ENCODE results near the gene B4GALNT1. TPM values are rescaled to one million over a fixed set of nuclear protein-coding genes. Genes with fewer than 3 reads are reported as not detected.

Gene B4GALNT1
- total RNA-seq, 1 donor from 2014 or later, result 0.69 TPM

DNA sequence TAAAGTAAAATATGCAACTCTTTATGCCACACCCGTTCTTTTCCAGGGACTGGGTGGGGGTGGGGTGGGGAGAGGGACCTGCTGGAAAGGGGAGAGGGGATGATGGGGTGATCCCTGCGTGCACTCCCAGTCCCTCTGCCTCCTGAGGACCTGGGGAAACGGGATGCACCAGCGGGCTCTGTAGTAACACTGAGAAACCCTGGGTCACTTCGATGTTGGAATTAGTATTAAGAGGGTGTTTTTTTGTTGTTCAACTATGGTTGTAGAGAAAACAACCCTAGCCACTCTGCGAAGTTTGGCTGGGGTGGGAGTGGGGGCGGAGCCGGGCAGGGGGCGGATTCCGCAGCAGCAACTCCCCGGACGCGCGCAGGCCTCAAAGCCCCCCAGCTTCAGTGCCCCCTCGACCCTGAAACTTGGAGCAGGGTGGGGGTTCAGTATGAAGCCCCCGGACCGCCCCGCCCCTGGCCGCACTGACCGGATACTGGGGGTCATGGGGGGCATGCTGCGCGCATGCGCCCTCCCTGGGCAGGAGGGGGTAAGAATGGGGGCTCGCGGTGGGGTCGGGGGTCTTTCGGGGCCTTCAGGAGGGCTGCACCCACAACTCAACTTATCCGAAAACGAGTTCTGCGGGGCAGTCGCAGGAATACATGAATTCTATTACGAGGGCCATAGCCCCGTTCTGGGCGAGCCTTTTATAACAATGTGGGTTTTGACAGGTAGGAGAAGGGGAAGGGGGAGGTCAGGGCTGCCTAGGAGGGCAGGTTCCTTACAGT lies 23.0 kb downstream of the B4GALNT1 start:
- TF ChIP-seq CTCF (conservative IDR thresholded peaks at IDR 0.05; ENCODE audit: low read depth, low read length), result no peak
- H3K4me3 ChIP-seq (ENCODE audit: low read depth, low read length), result no peak overlapping the region
- no peak for DNase-seq (ENCODE audit: low read depth)

- H3K4me3 ChIP-seq (ENCODE audit: low read depth, low read length), result no peak overlapping the region
- no peak for TF ChIP-seq CTCF (conservative IDR thresholded peaks at IDR 0.05; ENCODE audit: low read depth, low read length)
- no peak for DNase-seq (ENCODE audit: low read depth)
Measured at GRCh38 chr12:57609101-57609780, 23.8 kb downstream of the B4GALNT1 start.

GRCh38 chr12:57607958-57608663 lies 24.9 kb downstream of the B4GALNT1 start:
- no peak overlapping the region for H3K4me3 ChIP-seq (ENCODE audit: low read depth, low read length)
- TF ChIP-seq CTCF (conservative IDR thresholded peaks at IDR 0.05; ENCODE audit: low read depth, low read length), result no peak
- no peak for DNase-seq (ENCODE audit: low read depth)

- no peak for DNase-seq (ENCODE audit: low read depth)
- no peak overlapping the region for H3K4me3 ChIP-seq (ENCODE audit: low read depth, low read length)
- no peak for TF ChIP-seq CTCF (conservative IDR thresholded peaks at IDR 0.05; ENCODE audit: low read depth, low read length)
Measured at GRCh38 chr12:57606821-57607220, 26.2 kb downstream of the B4GALNT1 start.

DNA sequence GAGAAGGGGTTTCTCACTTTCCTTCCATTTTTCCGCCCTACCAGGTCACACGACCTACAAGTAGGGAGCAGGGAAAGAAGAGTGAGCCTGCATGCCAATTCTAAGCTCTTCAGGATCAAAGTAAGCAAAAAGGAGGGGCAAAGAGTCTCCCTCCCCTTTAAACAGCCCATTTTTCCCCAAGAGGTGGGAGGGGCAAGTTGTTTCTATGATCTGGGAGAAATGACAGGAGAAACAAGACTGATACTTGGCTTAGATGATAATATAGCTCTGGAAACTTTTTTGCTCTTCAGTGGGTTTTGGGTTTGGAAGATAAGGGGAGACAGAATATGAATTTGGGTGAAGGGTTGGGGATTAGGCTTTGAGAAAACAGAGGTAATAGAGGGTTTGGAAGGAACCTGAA lies 26.6 kb downstream of the B4GALNT1 start:
- DNase-seq (ENCODE audit: low read depth), result no peak
- no peak overlapping the region for H3K4me3 ChIP-seq (ENCODE audit: low read depth, low read length)
- no peak for TF ChIP-seq CTCF (conservative IDR thresholded peaks at IDR 0.05; ENCODE audit: low read depth, low read length)

DNA sequence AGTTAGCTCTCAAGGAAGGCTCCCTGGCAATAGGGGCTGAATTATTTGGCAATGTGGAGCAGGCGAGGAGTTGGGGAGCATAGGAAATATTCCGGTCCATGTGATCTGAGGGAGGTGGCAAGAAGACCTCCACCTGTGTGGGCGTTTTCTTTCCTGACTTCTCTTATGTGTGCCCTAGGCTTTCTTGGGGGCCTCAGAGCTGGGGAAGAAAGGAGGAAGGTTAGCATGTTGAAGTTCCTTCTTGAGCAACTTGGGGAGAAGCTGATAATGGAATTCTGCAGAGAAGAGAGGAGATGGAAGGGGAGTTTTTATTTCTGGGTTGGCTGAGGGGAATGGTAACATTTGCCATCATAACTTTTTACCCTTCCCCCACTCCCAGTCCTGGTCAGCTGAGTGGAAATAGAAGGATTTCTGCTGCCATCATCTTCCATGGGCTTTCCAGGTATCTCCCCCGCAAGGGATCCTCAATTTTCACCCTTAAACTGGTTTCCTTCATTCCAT lies 27.1 kb downstream of the B4GALNT1 start:
- DNase-seq (ENCODE audit: low read depth), result no peak
- no peak for TF ChIP-seq CTCF (conservative IDR thresholded peaks at IDR 0.05; ENCODE audit: low read depth, low read length)
- H3K4me3 ChIP-seq (ENCODE audit: low read depth, low read length), result no peak overlapping the region

All from epithelial cell of proximal tubule (primary cell).